Peyer's patch (tissue), 4 donors: ENCODE results near the gene TRIM21.
"Not testable (repeated sequence)": the region's sequence is repeated elsewhere in the genome, so short reads cannot be mapped to it uniquely, and the experiment has no call there.

Source experiments
- CTCF ChIP-seq, 6 experiments: fragments of 450-650 bp in 4 of 6; fragments of 200-600 bp in 2 of 6; sonication (generic) in 1 of 6; IDR thresholded peaks; one replicate each; pipeline ENCODE4 v1.5.1; 2017 to 2019; ENCODE audit warnings: antibody characterized with exemption in 6 of 6, mild to moderate bottlenecking in 3 of 6, moderate library complexity in 1 of 6
- POLR2A ChIP-seq, 2 donors: fragments of 450-650 bp; IDR thresholded peaks; one replicate each; pipeline ENCODE4 v1.5.1; 2017; ENCODE audit warnings: antibody characterized with exemption in 2 of 2, mild to moderate bottlenecking in 2 of 2, moderate library complexity in 2 of 2

GRCh38 chr11:4348142-4348541 lies 45.4 kb downstream of the TRIM21 start:
- not testable (repeated sequence) for TF ChIP-seq CTCF, POLR2A (IDR thresholded peaks at IDR 0.05)
